Mucosa of stomach (tissue), 1 donor: ENCODE data around the gene GOLGA3.
"Not testable (repeated sequence)": the region's sequence is repeated elsewhere in the genome, so short reads cannot be mapped to it uniquely, and the experiment has no call there.

ENCODE experiments used
- H3K27me3 ChIP-seq: one replicate; pipeline ENCODE4 v1.7.0; 2013; ENCODE audit warnings: mild to moderate bottlenecking, low read length; ENCODE audit not compliant: control insufficient read depth, insufficient read depth
- H3K36me3 ChIP-seq: one replicate; pipeline ENCODE4 v1.7.0; 2013; ENCODE audit warnings: low read length; ENCODE audit not compliant: control insufficient read depth, insufficient read depth
- H3K4me1 ChIP-seq: one replicate; pipeline ENCODE4 v1.7.0; 2013; ENCODE audit warnings: mild to moderate bottlenecking, low read length; ENCODE audit not compliant: control insufficient read depth, insufficient read depth
- H3K4me3 ChIP-seq: one replicate; pipeline ENCODE4 v1.7.0; 2013; ENCODE audit warnings: low read length
- H3K9ac ChIP-seq: one replicate; pipeline ENCODE4 v1.7.0; 2013; ENCODE audit warnings: mild to moderate bottlenecking, low read length, moderate library complexity
- H3K9me3 ChIP-seq: one replicate; pipeline ENCODE4 v1.7.0; 2013; ENCODE audit warnings: mild to moderate bottlenecking, low read length, moderate library complexity; ENCODE audit not compliant: control insufficient read depth
- donor health status: Pancreatic carcinoma.

The GOLGA3 gene

GRCh38 chr12:132784580-132784979 is 44.1 kb downstream of the GOLGA3 start:
- Histone ChIP-seq H3K9me3 (no peaks in the 10 kb centered on the region), H3K36me3 (peaks cover 17% of the 10 kb centered on the region)

GRCh38 chr12:132783917-132784531 is 44.6 kb downstream of the GOLGA3 start:
- no peak overlapping the region for H3K9ac ChIP-seq
- H3K4me1 ChIP-seq: no peaks in the 10 kb centered on the region
- H3K4me3 ChIP-seq: no peak overlapping the region
- H3K27me3 ChIP-seq: no peaks in the 10 kb centered on the region
- no peaks in the 10 kb centered on the region for H3K9me3 ChIP-seq
- peaks cover 11% of the 10 kb centered on the region for H3K36me3 ChIP-seq

More at GRCh38 chr12:132784580-132784979, 44.1 kb downstream of the GOLGA3 start:
- Histone ChIP-seq H3K4me3 (no peak overlapping the region), H3K27me3 (no peaks in the 10 kb centered on the region), H3K4me1 (no peaks in the 10 kb centered on the region), H3K9ac (no peak overlapping the region)

GRCh38 chr12:132781938-132782337 is 46.7 kb downstream of the GOLGA3 start:
- H3K9ac ChIP-seq: no peak overlapping the region
- H3K4me3 ChIP-seq: no peak overlapping the region
- no peaks in the 10 kb centered on the region for H3K4me1 ChIP-seq
- no peaks in the 10 kb centered on the region for H3K27me3 ChIP-seq
- no peaks in the 10 kb centered on the region for H3K9me3 ChIP-seq
- peaks cover 20% of the 10 kb centered on the region for H3K36me3 ChIP-seq

GRCh38 chr12:132779781-132780353 is 48.8 kb downstream of the GOLGA3 start:
- no peaks in the 10 kb centered on the region for H3K9me3 ChIP-seq
- no peak overlapping the region for H3K9ac ChIP-seq
- no peaks in the 10 kb centered on the region for H3K4me1 ChIP-seq
- no peaks in the 10 kb centered on the region for H3K27me3 ChIP-seq
- H3K36me3 ChIP-seq: peaks cover 24% of the 10 kb centered on the region
- H3K4me3 ChIP-seq: no peak overlapping the region

GRCh38 chr12:132777614-132778013 is 51.1 kb downstream of the GOLGA3 start:
- Histone ChIP-seq H3K36me3 (peaks cover 26% of the 10 kb centered on the region), H3K27me3 (no peaks in the 10 kb centered on the region), H3K9ac (no peak overlapping the region), H3K9me3 (no peaks in the 10 kb centered on the region), H3K4me3 (no peak overlapping the region), H3K4me1 (no peaks in the 10 kb centered on the region)

GRCh38 chr12:132776816-132777568 is 51.7 kb downstream of the GOLGA3 start:
- Histone ChIP-seq H3K9me3 (no peaks in the 10 kb centered on the region), H3K9ac (no peak overlapping the region), H3K27me3 (no peaks in the 10 kb centered on the region), H3K36me3 (peaks cover 26% of the 10 kb centered on the region), H3K4me3 (no peak overlapping the region), H3K4me1 (no peaks in the 10 kb centered on the region)

- H3K9ac ChIP-seq, H3K4me1 ChIP-seq, H3K4me3 ChIP-seq, H3K27me3 ChIP-seq, H3K9me3 ChIP-seq: not testable (repeated sequence)
- H3K36me3 ChIP-seq: peaks cover 26% of the 10 kb centered on the region
Measured at GRCh38 chr12:132776230-132776625, 52.4 kb downstream of the GOLGA3 start.

- Histone ChIP-seq H3K4me3 (no peak overlapping the region), H3K27me3 (no peaks in the 10 kb centered on the region), H3K9me3 (no peaks in the 10 kb centered on the region), H3K9ac (no peak overlapping the region), H3K4me1 (no peaks in the 10 kb centered on the region), H3K36me3 (peaks cover 25% of the 10 kb centered on the region)
Measured at GRCh38 chr12:132775502-132776229, 53.0 kb downstream of the GOLGA3 start.

- no peaks in the 10 kb centered on the region for H3K9me3 ChIP-seq
- no peaks in the 10 kb centered on the region for H3K4me1 ChIP-seq
- H3K4me3 ChIP-seq: no peak overlapping the region
- no peaks in the 10 kb centered on the region for H3K27me3 ChIP-seq
- H3K9ac ChIP-seq: no peak overlapping the region
- H3K36me3 ChIP-seq: peaks cover 16% of the 10 kb centered on the region
Measured at GRCh38 chr12:132774646-132775275, 53.9 kb downstream of the GOLGA3 start.

- no peak overlapping the region for H3K9ac ChIP-seq
- H3K4me1 ChIP-seq: no peaks in the 10 kb centered on the region
- no peaks in the 10 kb centered on the region for H3K9me3 ChIP-seq
- H3K36me3 ChIP-seq: peaks cover 16% of the 10 kb centered on the region
- no peaks in the 10 kb centered on the region for H3K27me3 ChIP-seq
- H3K4me3 ChIP-seq: no peak overlapping the region
Measured at GRCh38 chr12:132774159-132774558, 54.5 kb downstream of the GOLGA3 start.

GRCh38 chr12:132773077-132773955 is 55.4 kb downstream of the GOLGA3 start:
- no peaks in the 10 kb centered on the region for H3K27me3 ChIP-seq
- H3K36me3 ChIP-seq: peaks cover 16% of the 10 kb centered on the region
- no peaks in the 10 kb centered on the region for H3K9me3 ChIP-seq
- H3K4me3 ChIP-seq: no peak overlapping the region
- no peaks in the 10 kb centered on the region for H3K4me1 ChIP-seq
- no peak overlapping the region for H3K9ac ChIP-seq
